MCF 10A (cell line): Measurements from ENCODE around the gene CCDC33. TPM values are rescaled to one million over a fixed set of nuclear protein-coding genes. Genes with fewer than 3 reads are reported as not detected.

Experiments used
- BruUV-seq: library from RNA; stranded (reverse); fragments of 400-500 nt; replicated peaks from 2 replicates; lab custom pipeline; 2021; lab: Mats Ljungman, UMichigan
- CTCF ChIA-PET: fragments of 300-600 bp; sonication (Branson Sonifier 250); formaldehyde crosslinking; extraction: SDS; loops from one replicate; lab custom pipeline; 2021; ENCODE audit warnings: antibody characterized with exemption, inconsistent platforms; lab: Yijun Ruan, JAX
- POLR2A ChIA-PET: fragments of 300-600, 350-650 bp; sonication (Branson Sonifier 250); formaldehyde crosslinking; extraction: SDS; loops from one replicate; lab custom pipeline; 2020; ENCODE audit warnings: antibody characterized with exemption, inconsistent platforms; lab: Yijun Ruan, JAX
- DNase-seq: peaks from one replicate; pipeline ENCODE4 v3.0.0-alpha.2; 2018; ENCODE audit not compliant: unreplicated experiment
- H3K27ac Mint-ChIP-seq: one replicate; pipeline ENCODE4 v1.8.0; 2022; ENCODE audit warnings: mild to moderate bottlenecking, low read depth, mixed read lengths; ENCODE audit not compliant: unreplicated experiment
- H3K27me3 Mint-ChIP-seq: one replicate; pipeline ENCODE4 v1.8.0; 2022; ENCODE audit warnings: mixed read lengths; ENCODE audit not compliant: insufficient read depth, unreplicated experiment
- H3K36me3 Mint-ChIP-seq: one replicate; pipeline ENCODE4 v1.8.0; 2022; ENCODE audit warnings: mild to moderate bottlenecking, moderate library complexity, mixed read lengths; ENCODE audit not compliant: insufficient read depth, unreplicated experiment
- H3K4me1 Mint-ChIP-seq: one replicate; pipeline ENCODE4 v1.8.0; 2022; ENCODE audit warnings: mixed read lengths; ENCODE audit not compliant: insufficient read depth, unreplicated experiment
- H3K4me3 Mint-ChIP-seq: one replicate; pipeline ENCODE4 v1.8.0; 2022; ENCODE audit warnings: mild to moderate bottlenecking, moderate library complexity, mixed read lengths; ENCODE audit not compliant: unreplicated experiment
- H3K9me3 Mint-ChIP-seq: one replicate; pipeline ENCODE4 v1.8.0; 2022; ENCODE audit warnings: mixed read lengths; ENCODE audit not compliant: unreplicated experiment
- intact Hi-C: fragments of 100-400 bp; cut with micrococcal nuclease; formaldehyde crosslinking; loops from 2 replicates; pipeline ENCODE4 v1.14.1; 2022
- total RNA-seq: library from RNA; stranded (reverse); gene quantifications from 2 replicates; pipeline ENCODE4 v1.2.3, GENCODE V29; 2022
- TF ChIP-seq, protein P1 (sequence below): fragments of 200-600 bp; IDR thresholded peaks from one replicate; pipeline ENCODE4 v1.8.0; 2022; ENCODE audit warnings: antibody characterized with exemption, mild to moderate bottlenecking; ENCODE audit not compliant: unreplicated experiment

The CCDC33 gene
- total RNA-seq, 1 experiment from 2014 or later: not detected

DNA sequence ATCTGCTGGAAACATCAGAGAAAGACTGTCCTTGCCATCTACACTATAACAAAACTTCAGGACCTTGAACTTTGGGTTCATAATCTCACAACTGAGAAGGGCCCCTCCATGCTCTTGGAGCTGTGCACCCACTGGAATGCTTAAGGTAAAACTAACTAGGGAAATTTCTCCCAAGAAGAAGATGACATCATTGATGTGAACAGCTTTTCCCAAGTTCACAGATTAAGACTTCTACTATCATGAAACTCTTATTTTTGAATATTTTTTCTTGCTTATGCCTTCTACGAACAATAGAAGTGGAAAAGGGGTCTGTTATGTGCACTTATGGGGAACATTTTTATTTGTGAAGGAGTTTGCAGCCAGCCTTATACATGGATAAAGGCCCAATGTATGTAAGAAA, 126.4 kb downstream of the CCDC33 start:
- TF ChIP-seq, protein P1, sequence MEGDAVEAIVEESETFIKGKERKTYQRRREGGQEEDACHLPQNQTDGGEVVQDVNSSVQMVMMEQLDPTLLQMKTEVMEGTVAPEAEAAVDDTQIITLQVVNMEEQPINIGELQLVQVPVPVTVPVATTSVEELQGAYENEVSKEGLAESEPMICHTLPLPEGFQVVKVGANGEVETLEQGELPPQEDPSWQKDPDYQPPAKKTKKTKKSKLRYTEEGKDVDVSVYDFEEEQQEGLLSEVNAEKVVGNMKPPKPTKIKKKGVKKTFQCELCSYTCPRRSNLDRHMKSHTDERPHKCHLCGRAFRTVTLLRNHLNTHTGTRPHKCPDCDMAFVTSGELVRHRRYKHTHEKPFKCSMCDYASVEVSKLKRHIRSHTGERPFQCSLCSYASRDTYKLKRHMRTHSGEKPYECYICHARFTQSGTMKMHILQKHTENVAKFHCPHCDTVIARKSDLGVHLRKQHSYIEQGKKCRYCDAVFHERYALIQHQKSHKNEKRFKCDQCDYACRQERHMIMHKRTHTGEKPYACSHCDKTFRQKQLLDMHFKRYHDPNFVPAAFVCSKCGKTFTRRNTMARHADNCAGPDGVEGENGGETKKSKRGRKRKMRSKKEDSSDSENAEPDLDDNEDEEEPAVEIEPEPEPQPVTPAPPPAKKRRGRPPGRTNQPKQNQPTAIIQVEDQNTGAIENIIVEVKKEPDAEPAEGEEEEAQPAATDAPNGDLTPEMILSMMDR: no peak
- BruUV-seq: no TSS peak
- ChIA-PET CTCF (interaction anchor here (0.6 to 3.2 kb wide), 3 partner anchors 10 to 77 kb away, joined by 3 to 15 read pairs (median 3); no protein-coding TSS in a partner anchor), POLR2A (no interaction called here)
- Mint-ChIP-seq H3K9me3 (no peaks in the 10 kb centered on the region), H3K4me1 (no peaks in the 10 kb centered on the region), H3K36me3 (no peaks in the 10 kb centered on the region), H3K27ac (no peak overlapping the region), H3K4me3 (no peak overlapping the region), H3K27me3 (no peaks in the 10 kb centered on the region)
- intact Hi-C loops: no loop called here
- DNase-seq: no peak

DNA sequence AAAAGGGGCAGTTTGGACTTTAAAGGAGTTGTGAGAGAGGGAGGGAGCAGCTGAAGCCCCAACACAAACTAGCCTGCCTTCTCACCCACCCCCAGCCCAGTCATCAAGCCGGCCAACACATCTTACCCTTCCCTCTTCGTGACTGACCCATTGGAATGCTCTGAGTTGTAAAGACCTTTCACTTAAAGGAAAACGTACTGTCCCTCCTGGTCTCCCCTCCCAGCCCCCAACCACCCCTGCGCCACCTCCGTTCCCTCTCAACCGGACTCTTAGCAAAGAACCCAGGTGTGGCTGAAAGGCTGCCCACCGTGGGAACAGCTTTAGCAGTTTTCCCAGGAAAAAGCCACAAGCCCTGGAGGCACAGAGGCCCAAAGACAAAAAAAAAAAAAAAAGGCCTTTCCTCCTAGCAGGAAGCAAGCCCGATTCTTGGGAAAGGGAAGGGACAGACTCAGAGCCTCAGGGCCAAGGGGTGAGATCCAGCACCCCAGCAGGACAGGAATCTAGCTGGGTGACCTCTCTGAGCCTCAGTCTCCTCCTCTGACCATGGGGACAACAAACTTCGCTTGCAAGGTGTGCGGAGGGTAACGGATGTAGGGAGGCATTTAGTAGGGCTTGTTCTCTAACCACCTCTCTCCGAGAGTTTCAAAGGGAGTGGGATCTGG, 128.9 kb downstream of the CCDC33 start:
- TF ChIP-seq, protein P1: no peak
- no peaks in the 10 kb centered on the region for H3K4me1 Mint-ChIP-seq
- DNase-seq: no peak
- no peaks in the 10 kb centered on the region for H3K9me3 Mint-ChIP-seq
- intact Hi-C loops: no loop called here
- no peak overlapping the region for H3K4me3 Mint-ChIP-seq
- peaks cover 4% of the 10 kb centered on the region for H3K27me3 Mint-ChIP-seq
- ChIA-PET POLR2A (no interaction called here), CTCF (no interaction called here)
- no TSS peak for BruUV-seq
- H3K36me3 Mint-ChIP-seq: no peaks in the 10 kb centered on the region
- H3K27ac Mint-ChIP-seq: no peak overlapping the region

DNA sequence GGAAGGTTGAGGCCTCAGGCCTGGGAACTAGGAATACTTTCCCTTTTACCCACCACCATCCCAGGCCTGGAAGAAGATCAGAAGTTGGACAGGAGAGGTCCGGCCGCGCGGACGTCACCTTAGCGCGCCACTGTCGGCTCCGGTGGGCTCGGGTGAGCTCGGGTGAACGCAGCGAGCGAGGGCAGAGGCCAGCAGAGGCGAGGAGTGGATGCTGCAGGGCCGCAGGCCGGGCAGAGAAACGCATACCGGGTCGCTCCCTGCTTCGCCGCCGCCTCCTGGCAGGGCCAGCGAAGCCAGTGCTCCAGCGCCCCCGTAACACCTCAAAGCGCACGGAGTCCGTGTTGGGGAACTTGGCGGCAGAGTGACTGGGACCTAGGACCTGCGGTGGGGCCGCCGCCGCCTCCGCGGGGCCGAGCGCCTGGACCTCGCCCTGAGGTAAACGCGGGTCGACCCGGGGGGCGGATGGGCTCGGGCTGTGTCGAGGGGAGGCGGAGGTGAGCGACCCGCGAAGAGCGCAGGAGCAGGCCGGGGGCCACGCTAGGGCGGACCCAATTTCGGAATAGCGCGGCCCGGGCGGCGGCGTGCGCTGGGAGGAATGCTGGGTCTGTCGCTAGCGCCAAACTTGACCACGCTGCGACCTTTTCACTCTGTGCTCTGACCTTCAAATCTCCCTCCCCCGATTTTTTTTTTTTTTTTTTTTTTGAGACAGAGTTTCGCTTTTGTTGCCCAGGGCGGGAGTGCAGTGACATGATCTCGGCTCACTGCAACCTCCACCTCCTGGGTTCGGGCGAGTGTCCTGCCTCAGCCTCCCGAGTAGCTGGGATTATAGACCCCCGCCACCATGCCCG, 129.7 kb downstream of the CCDC33 start:
- Mint-ChIP-seq H3K4me3 (no peak overlapping the region), H3K36me3 (no peaks in the 10 kb centered on the region), H3K9me3 (no peaks in the 10 kb centered on the region), H3K4me1 (no peaks in the 10 kb centered on the region), H3K27ac (no peak overlapping the region), H3K27me3 (peaks cover 12% of the 10 kb centered on the region)
- intact Hi-C loops: no loop called here
- ChIA-PET CTCF (interaction anchor here (0.6 kb wide), 1 partner anchor 349 kb away, joined by 3 read pairs; no protein-coding TSS in a partner anchor), POLR2A (interaction anchor here (0.6 kb wide), 1 partner anchor 741 kb away, joined by 3 read pairs; no protein-coding TSS in a partner anchor)
- DNase-seq: no peak
- TF ChIP-seq, protein P1: no peak
- no TSS peak for BruUV-seq

DNA sequence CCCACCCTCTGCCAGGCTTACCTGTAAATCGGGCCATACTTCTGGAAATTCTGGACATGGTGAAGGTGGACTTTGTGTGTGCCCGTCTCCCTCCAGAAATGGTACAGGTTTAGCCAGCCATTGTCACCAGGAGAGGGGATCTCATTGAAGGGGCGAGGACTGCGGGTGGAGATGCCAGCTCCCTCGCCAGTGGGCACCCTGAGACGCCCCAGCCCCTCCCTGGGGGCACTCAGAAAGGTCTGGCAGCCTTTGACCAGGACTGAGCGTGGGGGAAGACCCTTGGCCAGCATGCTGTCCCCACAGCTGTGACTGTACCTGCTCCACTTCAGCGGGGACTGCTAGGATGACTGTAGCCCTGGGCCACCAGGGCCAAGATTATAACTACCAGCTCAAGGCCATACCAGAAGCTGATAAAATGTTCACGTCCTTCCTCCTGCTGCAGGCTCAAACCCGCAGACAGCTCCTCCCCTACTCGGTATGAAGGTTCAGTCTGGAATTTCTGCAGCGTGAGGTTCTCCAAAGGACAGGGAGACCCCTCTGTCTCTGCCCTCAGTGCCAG, 131.2 kb downstream of the CCDC33 start, which contains the start of gene CYP11A1:
Gene CYP11A1, minus strand, starts transcription at position 351 of the 559 bp plus-strand sequence. Its CDS starts 61 bp downstream, at position 290.
- Mint-ChIP-seq H3K9me3 (no peaks in the 10 kb centered on the region), H3K36me3 (no peaks in the 10 kb centered on the region), H3K27me3 (peaks cover 27% of the 10 kb centered on the region), H3K4me1 (no peaks in the 10 kb centered on the region), H3K4me3 (no peak within 1 kb of the TSS), H3K27ac (no peak within 1 kb of the TSS)
- intact Hi-C loops: no loop called here
- DNase-seq: no peak
- TF ChIP-seq, protein P1: no peak
- CTCF ChIA-PET: interaction anchor here (0.7 kb wide), 2 partner anchors 76 to 264 kb away, joined by 3 to 4 read pairs; no protein-coding TSS in a partner anchor
- BruUV-seq: no TSS peak
- POLR2A ChIA-PET: no interaction called here
